HG03066 (cell line): ENCODE data around the gene CRTAC1.

Source experiments
- ATAC-seq: cut with Tn5 transposase; IDR thresholded peaks from one replicate; pipeline ENCODE4 v1.9.1; 2021; ENCODE audit warnings: low read depth; ENCODE audit not compliant: unreplicated experiment

The CRTAC1 gene

DNA sequence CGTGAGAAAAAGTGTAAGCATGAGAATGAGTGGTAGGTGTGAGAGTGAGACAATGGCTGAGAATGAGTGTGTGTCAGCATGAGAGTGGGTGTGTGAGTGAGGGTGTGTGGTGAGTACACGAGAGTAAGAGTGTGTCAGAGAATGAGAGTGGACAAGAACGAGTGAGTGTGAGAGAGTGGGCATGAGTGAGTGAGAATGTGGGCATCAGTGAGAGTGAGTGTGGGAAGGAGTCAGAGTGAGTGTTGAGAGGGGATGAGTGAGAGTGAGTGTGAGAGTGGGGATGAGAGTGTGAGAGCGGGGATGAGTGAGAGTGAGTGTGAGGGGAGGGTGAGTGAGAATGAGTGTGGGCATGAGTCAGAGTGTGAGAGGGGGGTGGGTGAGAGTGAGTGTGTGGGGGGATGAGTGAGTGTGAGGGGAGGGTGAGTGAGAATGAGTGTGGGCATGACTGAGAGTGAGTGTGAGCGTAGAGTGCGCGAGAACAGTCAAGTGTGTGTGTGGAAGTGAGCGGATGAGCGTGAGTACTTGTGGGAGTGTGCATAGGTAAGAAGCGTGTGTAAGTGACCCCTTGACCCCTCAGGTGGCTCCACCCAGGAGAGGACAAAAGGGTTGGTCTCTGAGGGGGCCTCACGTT is 105.0 kb downstream of the CRTAC1 start:
- no peak for ATAC-seq

DNA sequence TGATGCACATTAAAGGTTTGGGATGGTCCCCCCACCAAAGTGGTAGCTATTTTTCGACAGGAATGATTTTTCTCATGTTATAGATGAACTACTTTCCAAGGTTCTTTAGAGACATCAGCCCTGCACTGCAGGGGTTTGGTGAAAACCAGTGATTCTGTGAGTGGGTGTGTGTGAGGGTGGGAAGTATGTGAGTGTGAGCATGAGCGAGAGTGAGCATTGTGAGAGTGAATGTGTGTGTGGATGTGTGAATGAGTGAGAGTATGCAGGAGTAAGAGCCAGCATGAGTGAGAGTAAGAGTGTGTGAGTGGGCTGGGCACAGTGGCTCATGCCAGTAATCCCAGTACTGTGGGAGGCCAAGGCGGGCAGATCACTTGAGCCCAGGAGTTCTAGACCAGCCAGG is 105.7 kb downstream of the CRTAC1 start:
- no peak for ATAC-seq

DNA sequence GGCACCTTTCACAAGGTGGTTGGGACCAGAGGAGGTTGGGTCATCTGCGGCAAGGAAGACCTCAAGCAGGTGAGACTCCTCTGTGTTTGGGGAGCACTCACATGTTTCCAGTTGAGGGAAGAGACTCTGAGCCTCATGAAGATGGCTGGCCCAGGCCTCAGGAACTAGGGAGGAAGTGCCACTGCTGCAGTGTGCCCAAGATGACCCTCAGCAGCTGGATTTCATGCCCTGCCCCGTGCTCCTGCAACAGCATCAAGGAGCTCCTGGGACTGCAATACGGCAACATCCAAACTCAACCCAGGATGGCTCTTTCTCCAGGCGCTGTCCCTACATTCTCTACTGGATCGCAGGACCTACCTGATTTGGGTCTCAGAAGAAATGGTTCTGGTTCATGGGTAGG is 106.9 kb downstream of the CRTAC1 start:
- ATAC-seq: no peak

DNA sequence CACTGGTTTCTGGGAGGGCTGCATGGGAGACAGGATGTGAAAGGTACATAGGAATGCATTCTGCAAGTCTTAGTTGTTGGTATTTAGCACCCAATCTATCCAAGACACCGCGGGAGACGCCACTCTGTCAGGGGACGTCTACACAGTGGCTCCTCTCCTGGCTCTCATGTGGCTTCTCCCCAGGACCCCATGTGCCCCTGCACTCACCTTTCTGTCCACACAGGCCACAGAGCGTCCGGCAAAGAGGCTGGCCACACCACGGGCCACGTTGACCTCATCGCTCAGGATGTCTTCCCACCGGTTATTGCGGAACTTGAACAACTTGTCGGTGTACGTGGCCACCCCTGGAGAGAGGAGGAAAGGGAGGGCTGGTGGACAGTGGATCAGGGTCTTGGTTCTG is 107.4 kb downstream of the CRTAC1 start:
- no peak for ATAC-seq

DNA sequence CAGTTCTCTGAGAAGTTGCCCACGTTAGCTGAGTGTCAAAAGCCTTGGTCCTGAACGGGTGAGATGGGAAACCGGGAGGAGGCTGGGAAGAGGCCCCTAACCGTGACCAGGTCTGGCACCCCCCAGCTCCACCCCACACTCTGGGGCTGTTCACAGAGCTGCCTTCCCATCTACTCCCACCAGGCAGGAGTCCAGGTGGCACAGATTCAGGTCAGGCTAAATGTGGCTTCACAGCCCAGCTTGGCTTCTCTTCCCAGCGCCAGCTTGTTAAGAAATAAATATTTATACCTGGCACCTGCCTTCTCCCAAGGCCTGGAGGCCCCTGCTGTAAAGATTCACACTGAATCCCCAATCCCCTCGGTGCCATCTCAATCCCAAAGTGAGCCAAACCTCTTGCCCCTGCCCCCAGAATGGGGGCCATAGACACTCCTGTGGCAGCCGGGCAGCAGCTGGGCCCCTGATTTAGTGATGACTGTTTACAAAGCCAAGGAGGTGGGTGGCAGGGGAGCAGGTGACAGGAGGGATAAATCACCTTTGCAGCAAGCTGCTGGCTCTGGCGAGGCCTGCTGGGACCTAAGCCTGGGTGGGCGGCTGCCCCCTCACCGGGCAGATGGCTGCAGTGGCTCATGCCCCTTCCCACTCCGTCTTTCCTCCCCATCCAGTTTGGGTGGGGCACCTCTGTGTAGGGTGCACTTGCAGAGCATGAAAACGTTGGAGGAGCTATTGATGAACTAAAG is 108.2 kb downstream of the CRTAC1 start:
- ATAC-seq: no peak

DNA sequence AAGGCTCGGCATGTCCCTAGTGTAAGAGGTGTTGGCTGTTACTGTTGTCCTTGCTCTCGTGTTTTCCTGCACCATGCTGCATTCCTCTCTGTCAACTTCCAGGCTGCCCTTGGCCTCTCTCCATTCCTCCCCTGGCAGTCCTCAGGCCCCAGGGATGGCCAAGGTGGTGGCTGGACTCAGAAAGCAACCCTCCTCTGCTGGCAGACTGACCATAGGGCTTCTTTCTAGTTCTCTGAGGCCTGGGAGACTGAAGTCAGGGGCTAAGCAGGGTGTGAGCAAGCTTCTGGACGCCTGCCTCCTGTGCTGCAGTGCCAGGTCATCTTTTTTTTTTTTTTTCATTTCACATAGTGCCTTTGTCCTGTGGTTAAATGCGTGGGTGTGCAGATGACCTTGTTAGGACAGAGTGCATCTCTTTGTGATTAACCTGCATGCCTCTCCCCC is 108.8 kb downstream of the CRTAC1 start:
- no peak for ATAC-seq

DNA sequence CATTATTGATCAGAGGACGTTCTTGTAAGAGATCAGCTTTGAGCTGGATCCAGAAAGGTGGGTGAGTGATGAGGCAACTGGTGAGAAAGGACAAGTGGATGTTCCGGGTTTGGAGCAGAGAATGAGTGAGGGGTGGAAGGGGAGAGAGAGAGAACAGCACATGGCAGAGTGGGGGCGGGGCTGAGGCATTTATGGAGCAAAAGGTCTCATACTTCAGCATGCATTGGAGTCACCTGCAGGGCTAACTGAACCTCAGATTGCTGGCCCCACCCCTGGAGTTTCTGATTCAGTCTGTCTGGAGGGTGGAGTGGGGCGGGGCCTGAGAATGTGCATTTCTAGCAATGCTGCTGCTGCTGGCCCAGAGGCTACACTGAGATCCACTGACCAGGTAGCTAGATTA is 109.6 kb downstream of the CRTAC1 start:
- no peak for ATAC-seq

DNA sequence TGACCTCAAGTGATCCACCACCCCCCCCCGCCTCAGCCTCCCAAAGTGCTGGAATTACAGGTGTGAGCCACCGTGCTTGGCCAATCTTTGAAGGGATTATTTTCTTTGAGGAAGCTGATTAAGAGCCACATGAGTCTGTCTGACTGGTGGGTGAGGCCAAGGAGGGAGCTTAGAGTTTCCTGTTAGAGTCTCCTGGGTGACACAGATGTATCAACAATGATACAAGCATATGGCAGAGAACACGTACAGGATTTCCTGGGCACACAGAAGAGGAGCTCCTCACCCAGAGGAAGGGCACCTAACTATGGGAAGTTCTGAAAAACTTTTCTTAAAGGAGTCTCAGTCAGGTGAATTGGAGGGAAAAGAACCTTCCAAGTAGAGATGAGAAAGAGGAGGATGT is 111.4 kb downstream of the CRTAC1 start:
- ATAC-seq: no peak

DNA sequence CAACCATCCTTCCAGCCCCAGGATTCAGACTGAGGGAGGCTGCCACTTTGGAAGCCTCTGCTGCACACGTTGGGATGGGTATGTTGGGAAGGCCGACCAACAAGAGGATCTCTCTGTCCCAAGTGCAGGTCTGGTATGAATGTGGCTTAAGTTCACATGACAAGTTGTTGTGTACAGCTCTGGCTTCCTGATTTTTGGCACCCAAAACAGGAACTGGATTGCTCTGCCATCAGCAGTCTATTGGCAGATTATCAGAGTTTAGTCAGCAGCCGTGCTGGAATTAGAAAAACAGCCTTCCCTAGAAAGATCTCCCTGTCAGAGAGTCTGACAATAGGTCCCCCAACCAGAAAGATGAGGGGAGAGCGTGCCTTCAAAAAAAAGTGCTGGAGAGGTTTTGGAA is 113.8 kb downstream of the CRTAC1 start:
- no peak for ATAC-seq

DNA sequence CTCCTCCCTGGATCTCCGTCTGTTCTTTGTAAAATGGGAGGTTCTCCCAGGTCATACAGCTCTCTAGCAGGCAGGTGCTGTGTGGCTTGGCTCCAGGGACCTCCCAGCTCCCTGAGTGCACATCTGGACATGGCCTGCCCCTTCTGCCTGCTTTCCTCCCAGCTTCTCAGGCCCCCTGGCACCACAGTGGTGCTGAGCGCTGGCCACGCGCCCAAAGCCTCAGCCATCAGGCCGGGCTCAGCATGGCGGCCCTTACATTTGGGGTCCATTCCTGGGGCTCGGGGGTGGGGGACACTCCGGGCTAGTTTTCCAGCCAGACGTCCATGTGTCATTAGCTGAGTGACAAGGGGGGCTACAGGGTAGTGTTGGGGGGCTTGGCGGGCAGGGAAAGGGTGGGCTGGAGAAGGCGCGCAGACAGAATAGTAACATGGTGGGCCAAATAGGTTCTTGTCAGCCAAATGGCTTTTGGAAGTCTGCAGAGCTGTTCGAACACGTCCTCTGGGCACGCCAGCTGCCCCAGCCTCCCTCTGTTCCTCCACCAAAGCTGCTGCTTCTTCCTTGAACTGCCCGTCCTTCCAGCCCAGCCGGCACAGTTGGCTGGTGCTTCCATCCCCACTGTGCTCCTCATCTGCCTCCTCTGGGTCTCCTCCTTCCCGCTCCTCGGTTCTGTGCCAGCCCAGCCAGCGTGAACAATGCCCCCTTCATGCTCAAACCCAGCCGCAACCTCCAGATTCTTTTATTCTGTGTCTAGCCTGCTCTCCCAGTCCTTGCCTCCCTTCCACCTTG is 114.9 kb downstream of the CRTAC1 start:
- ATAC-seq: no peak

DNA sequence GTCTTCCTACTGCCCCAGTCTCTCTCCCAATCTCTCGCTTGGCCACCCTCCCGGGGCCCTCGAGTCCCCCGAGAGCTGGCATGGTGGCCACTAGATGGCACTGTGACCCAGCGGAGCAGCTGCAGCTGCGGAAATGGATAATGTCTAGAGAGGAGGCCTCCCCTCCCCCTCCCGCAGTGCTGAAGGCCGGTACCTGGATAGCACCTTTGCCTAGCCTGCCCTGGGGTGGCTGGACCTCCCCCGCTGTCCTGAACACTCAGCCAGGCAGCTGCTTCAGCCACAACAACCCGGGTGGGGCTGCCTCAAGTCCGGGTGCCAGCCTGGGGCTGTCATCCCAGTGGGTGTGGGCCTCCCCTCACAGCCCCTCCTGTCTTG is 115.6 kb downstream of the CRTAC1 start:
- ATAC-seq: peak; percentile 66

DNA sequence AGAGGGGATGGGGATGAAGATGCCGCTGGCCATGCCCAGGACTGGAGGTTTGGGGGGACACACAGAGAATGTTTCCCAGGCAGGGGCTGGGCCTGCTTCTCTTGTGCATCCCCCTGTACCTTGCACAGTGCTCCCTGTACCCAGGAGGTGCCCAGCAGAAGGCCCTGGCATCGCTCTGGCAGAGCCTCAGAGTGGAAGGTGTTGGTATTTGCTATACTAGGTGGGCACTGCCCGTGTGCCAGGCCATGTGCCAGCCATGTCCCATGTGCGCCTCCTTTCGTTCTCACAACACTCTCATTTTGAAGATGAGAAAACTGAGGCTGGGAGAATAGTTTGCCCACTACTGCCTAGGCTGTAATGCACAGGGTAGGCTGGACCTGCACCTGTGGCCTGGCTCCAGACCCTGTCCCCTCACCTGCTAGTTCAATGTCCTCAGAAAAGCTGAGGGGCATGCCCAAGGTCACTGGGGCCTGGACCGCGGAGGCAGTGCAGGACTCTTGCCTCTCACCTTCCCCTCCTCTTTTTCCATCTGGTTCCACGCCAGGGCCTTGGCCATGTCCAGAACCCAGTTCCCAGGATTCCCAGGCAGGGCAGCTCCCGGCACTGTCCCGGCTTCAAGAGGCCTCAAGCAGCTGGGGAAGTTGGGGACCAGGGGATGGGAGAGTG is 116.1 kb downstream of the CRTAC1 start:
- ATAC-seq: peak; percentile 17

DNA sequence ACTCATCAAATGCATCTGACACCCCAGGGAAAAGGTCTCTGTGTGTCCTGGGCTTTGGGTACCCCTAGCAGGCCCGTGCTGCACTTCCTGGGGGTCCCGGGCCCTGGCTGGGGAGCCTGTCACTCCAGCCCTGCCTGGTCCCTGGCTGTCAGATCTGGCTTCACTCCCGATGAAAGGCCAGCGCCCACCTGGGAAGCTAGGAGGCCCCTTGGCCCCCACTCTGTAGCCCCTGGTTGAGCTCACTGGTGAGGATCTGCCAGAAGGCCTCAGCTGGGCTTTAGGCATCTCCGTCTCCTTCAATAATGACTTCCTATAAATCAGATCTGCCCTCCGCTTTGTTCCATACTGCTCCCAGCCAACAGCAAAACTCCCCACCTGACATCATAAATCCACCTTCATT is 116.8 kb downstream of the CRTAC1 start:
- ATAC-seq: no peak

DNA sequence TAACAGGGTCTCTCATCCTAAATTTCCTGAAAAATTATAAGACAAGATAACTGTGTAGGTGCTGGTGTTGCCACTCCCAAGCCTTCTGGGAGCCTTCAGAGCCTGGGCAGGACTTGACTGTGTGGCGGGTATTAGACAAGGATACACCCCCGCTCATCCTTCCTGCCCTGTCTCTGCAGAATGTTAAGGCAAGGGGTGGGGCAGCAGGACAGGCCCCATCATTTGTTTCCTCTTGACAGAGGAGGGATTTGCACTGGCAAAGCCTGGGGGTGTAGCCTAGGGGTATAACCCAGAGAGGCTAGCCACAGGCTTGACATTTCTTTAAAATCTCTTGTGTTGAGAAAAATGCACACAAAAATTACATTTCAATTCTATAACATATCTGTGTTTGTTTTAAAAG is 117.2 kb downstream of the CRTAC1 start:
- no peak for ATAC-seq

DNA sequence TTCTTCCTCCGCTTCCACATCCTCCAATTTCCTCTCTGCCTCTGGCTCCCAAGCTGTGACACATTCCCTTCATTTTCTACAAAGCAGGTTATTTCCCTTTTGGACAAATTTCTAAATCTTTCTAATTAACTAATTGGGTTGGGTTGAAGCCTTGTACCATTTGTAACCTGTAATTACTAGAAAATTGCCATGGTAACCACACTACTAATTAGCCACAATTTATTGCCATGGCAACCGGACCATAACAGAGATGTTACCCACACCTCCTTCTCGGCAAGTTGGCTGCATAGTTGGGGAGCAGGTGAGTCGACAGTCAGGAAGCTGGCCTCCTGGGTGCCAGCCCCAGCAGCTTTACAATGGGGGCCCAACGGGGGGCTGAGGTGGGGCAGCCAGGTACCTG is 119.2 kb downstream of the CRTAC1 start:
- ATAC-seq: no peak

DNA sequence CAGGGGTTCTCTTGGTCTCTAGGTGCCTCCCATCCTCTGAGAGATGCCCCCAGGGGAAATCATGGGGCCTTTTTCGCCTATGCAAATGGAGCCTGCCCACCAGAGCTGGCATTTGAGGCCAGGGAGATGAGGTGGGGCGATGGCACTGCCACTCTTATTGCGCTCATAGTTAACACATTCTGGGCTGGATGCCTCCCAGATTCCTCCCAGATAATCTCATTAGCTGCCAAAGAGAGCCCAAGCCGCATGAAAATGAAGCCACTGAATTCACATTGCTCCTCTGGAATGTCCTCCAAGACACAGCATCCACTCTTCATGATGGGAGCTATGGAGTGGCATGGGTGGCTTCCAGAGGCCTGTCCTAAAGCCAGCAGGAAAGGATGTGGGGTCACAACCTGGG is 119.8 kb downstream of the CRTAC1 start:
- no peak for ATAC-seq

DNA sequence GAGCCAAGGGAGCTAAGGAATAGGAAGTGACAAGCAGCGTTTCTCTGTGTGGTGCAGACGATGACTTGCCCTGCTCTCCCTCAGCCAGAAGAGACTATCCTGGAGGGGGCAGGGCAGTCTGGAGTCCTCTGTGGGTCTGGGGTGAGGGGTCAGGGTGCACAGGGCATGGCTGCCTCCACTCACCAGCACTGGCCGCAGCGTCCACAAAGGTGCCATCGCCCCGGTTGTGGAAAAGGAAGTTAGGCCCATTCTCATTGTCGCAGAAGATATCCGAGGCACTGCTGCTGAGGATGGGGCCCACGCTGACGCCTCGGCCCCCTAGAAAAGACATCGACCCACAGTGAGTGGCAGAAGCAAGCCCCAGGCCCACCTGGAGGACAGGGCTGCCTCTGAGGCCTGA is 122.6 kb downstream of the CRTAC1 start:
- no peak for ATAC-seq

DNA sequence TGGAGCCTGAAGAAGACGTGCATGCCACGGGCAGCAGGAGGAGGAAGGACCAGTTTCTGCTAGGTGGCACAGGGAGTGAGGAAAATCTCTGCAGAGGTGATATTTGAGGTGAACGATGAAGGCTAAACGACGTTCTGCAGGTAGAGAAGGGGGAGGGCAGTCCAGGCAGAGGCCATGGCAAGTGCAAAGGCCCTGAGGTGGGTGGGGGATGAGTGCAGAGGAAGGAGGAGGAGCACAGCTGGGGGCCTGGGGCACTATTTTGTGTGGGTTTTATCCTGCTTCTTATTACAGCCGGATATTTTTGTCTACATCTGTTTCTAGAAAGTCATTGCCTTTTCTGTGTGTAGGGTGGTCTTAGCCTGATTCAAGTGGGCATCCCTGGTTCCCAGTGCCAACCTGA is 123.2 kb downstream of the CRTAC1 start:
- no peak for ATAC-seq

DNA sequence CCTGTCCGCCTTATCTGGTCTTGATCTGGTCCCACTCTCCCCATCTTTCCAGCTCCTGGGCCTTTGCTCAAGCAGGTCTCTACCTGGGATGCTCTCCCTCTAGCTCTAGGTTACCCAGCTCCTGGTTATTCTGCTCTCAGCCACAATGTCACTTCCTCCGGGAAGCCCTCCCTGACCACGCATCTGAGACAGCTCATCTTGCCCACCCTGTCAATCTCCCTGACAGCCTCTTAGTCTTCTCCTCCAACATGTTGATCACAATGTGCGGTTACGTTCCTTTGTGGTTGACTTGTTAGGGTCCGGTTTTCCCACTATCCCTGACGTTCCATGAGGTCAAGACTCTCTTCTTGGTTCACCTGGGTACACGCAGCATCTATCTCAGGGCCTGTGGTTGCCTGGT is 125.1 kb downstream of the CRTAC1 start:
- no peak for ATAC-seq

DNA sequence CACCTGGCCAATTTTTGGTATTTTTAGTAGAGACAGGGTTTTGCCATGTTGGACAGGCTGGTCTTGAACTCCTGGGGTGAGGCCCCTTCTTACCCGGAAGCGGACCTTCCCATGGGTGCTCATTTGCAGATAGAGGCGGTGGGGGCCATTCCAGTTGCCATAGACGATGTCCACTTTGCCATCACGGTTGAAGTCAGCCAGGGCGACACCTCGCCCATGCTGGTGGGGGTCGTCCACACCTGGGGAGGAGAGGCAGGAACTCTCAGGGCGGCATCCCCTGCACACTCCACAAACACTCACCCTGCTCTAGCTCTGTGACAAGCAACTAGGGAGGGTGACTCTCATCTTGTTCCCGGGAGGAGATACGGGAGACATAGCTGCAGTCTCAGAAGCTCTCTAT is 125.8 kb downstream of the CRTAC1 start:
- no peak for ATAC-seq

DNA sequence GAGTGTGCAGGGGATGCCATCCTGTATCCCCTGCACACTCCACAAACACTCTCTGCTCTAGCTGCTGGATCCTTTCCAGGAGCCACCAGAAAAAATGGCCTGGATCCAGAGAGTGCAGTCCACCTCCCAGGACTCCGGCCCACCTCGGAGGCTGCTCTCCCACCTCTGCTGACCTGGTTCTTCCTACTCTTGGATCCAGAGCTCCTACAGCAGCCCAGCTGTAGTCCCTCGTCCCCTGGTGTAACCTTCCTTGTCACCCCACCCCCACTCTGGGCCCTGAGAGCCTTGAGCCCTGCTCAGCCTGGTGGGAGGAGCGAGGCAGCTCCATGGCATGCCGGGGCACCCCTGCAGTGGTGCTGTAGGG is 126.4 kb downstream of the CRTAC1 start:
- no peak for ATAC-seq
